HG02884 (cell line): ENCODE results near the gene CLEC4M.

Experiments used
- ATAC-seq: cut with Tn5 transposase; IDR thresholded peaks from one replicate; pipeline ENCODE4 v1.9.1; 2021; ENCODE audit warnings: mild to moderate bottlenecking, moderate library complexity; ENCODE audit not compliant: unreplicated experiment

CLEC4M gene

DNA sequence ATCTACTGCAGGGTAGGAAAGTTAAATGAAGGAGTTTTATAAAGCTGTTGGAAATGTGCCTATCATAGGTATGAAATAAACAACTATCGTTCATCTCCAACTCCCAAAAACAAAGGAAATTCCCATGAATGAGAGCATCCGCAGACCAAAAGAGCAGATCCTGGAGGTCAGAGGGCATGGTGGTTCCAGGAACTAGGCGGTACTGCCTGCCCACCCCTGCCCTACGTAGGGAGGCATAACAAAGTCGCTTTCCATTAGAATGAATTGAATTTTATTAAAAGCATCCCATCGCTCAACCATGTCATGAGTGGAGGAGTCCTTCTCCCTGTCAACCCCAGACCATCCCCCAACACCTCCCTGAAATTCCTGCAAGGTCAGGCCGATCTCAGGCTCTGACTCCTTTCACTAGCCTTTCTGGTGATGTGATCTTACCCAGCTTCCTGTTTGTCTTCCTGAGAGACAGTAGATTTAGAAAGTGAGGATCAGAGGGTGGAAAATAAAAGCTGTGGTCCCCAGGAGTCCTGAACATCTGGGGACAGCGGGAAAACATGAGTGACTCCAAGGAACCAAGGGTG is at the start of gene CLEC4M:
Gene CLEC4M, plus strand, starts transcription at position 525 of the 575 bp plus-strand sequence. Its CDS starts 24 bp downstream, at position 549.
- no peak for ATAC-seq

DNA sequence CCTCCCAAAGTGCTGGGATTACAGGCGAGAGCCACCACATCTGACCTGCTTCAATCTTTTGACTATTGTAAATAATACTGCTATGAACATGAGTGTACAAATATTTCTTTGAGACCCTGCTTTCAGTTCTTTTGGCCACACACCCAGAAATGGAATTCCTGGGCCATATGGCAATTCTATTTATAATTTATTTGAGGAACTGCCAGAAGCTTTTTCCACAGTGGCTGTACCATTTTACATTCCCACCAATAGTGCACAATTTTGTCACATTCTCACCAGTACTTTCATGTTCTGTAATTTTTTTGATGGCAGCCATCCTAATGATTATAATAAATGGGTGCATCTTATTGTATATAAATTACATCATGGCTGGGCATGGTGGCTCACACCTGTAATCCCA is 47.4 kb upstream of the CLEC4M start:
- no peak for ATAC-seq

- no peak for ATAC-seq
These were observed 46.3 kb upstream of the CLEC4M start for GRCh38 chr19:7716762-7717161.

DNA sequence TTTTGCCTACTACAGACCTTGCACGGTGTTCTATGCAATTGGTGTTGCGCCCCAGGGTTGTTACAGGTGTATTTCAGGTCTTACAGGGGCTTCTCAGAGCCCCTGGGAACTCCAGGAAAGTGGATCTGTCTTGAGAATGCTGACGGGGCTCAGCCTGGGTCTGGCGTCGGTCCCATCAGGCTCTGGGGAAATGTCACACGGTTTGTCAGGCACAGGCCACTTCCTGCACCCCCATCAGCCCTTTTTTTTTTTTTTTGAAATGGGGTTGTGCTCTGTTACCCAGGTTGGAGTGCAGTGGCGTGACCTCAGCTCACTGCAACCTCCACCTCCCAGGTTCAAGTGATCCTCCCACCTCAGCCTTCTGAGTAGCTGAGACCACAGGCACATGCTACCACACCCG is 44.4 kb upstream of the CLEC4M start:
- no peak for ATAC-seq

DNA sequence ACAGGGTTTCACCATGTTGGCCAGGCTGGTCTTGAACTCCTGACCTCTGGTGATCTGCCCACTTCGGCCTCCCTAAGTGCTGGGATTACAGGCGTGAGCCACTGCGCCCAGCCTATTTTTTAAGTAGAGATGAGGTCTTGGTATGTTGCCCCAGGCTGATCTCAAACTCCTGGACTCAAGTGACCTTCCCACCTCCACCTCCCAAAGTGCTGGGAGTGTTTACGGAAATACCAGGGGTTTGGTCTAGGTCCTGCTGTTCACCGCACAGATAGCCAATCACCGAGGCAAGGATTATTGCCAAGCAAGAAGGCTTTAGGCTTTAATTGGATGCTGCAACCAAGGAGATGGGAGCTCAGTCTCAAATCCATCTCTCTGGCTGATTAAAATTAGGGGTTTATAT is 42.7 kb upstream of the CLEC4M start:
- no peak for ATAC-seq

DNA sequence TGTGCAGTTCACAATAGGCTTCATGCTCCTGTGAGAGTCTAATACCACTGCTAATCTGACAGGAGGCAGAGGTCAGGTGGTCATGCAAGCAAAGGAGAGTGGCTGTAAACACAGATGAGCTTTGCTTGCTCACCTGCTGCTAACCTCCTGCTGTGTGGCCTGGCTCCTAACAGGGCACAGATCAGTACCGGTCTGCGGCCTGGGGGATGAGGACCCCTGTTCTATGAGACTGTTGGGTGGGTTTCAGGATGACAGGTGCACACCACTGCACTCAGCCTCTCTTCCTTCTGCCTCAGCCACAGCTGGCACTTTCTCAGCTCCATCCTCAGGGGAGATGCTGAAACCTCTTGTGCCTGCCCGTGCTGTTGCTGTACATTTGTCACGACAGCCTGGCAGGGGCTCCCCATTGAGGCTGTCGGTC is 40.8 kb upstream of the CLEC4M start:
- ATAC-seq, result no peak

- no peak for ATAC-seq
These were observed 37.3 kb upstream of the CLEC4M start for GRCh38 chr19:7725791-7726190.

DNA sequence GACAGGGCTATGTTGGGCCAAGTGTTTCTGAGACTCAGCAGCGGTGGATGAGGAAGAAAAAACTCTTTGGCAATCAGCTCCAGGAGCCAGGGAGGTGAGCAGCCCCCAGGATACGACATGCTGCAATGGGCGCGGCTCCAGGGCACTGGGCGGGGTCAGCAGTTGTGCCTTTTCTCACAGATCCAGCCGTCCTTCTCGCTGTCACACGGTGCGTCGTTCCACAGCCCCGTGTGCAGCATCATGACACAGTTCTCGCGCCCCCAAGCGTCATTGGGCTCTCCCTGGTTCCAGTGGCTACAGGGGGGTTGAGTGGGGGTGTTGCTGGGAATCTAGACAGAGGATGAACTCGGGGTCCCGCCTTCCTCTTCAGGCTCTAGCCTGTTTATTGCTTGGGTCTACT is 33.8 kb upstream of the CLEC4M start:
- ATAC-seq, result no peak

- ATAC-seq, result no peak
These were observed 33.2 kb upstream of the CLEC4M start for GRCh38 chr19:7729831-7730285.

DNA sequence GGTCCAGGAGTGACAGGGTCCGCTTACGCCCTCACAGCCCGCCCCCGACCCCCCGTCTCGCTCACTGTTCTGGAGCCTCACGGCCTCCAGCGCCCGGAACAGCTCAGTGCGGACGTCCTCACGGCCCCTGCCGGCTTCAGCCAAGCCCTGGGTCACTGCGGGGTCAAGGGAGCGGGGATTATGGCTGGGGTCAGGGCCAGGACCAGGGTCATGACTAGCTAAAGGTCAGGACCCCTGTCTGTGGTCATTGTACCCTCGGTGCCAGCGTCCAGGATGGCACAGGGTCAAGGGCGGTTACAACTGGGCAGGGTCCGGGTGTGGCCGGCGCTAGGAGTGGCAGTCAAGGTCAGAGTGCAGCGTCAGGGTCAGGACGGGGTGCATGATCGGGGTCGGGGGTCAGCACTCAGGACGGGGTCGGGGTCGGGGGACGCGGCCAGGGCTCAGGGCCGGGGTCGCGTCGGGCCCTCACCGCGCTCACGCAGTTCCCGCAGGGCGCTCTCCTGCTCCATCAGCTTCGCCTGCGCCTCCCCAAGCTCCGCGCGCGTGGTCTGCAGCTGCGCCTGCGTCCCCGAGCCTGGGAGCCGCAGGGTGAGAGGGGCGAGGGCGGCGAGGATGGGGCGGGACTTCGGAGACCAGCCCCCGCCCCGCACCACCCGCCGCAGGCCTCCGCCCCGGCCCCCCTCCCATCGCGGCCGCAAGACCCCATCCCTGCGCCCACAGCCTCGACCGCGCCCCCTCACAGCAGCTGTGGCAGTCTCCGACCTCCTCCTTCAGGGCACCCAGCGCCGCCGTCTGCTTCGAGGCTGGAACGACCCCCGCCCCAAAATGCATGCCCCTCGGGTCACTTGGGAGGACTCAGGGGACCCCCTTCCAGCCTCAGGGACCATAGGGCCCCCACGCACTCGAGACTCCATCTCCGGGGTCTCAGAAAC is 32.5 kb upstream of the CLEC4M start:
- no peak for ATAC-seq

DNA sequence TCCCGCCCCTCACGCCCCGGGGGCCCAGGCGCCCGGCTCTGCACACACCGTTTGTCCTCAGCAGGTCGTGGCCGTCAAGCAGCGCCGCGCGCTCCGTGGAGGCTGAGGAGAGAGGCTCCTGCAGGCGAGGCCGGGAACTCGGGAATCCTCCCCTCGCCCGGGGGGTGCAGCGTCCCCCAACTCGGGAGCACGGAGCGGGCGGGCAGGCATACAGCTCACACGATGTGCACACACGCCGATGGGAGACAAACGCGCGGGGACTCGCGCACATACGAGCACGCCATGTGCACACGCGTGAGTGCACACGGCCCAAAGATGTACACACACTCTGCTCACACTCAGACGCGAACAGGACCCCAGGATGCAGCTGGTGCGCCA is 31.8 kb upstream of the CLEC4M start:
- ATAC-seq, result no peak

DNA sequence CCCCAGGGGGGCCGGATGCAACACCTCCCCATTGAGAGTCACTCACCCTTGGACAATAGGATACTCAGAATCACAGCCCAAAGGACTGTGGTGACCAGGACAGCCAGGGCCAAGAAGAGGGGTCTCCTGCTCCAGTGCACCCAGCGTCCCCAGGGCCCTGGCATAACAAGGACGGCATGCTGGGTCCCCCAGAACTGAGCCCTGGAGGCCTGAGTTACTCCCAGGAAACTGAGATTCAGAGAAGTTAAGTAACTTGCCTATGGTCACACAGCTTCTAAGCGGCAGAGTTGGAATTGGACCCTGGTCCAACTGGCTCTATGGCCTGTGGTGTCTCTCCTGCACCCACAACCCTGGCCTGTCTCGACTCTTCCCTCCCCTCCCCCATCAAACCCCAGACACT is 31.4 kb upstream of the CLEC4M start:
- ATAC-seq, result no peak

DNA sequence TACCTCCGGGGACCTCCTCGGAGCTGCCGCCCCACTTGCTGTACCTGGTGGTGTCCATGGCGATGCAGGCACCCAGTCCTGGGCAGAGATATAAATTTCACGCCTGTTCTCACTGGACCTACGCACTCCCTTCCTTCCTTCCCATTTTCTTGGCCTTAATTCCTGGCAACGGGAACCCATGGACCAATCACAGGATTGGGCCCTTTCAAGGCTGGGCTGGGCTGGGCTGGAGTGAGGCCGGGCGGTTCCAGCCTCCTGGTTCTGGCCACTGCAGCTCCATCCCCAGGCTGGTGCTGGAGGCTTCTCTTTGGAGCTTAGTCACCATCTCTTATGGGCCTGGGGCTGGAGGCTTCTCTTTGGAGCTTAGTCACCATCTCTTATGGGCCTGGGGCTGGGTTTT is 31.0 kb upstream of the CLEC4M start, which contains the start of gene CLEC4G:
Gene CLEC4G, minus strand, starts transcription at position 66 of the 400 bp plus-strand sequence. Its CDS starts 8 bp downstream, at position 58.
- ATAC-seq, result no peak

GRCh38 chr19:7733376-7733775 is 29.7 kb upstream of the CLEC4M start:
- ATAC-seq, result no peak

DNA sequence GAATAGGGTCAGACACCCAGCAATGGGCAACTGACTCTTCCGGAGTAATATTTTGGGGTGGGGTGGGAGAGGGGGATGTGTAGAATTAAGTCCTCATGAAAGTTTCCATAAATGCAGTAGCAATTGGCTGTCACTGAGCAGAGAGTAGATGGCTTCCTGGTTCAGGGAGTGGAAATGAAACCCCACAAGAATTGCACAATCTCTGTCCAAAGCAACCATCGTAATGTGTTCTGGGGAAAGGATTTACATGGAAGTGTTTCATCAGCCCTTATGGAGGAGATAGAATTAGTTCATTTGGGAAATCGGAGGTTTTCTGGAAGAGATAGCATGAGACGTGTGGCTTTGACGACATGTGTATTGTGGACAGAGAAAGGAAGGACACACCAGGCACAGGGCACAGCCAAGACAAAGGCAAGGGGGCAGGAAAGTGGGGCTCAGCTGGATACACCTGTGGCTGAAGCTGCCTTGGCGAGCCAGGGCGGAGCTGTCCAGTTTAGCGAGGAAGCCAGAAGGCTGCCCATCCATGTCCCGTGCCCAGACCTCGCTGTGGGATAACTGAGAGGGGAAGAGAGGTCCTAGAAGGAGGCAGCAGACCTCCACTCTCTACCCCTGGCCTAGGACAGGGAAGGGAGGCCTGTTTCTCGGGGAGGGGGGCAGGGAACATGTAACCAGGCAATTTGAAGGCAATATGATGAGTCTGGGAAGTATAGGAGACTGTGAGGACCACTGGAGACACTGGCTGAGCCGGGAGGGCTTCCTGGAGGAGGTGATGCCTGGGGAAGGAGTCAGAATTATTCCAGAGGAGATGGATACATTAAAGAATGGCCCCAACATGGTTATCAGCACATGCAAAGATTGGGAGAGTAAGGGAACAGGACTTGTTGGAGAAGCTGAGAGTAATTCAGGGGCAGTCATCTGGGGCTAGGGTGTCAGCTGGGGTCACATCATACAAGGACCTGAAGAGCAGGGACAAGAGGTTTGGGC is 28.5 kb upstream of the CLEC4M start:
- no peak for ATAC-seq

DNA sequence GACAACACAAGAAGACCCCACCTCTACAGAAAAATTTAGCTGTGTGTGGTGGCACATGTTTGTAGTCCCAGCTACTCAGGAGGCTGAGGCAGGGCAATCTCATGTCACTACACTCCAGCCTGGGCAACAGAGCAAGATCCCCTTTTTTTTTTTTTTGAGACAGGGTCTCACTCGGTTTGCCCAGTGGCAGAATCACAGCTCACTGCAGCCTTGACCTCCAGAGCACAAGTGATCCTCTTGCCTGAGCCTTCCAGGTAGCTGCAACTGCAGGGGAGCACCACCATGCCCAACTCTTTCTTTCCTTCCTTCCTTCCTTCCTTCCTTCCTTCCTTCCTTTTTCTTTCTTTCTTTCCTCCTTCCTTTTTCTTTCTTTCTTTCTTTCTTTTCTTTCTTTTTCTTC is 26.9 kb upstream of the CLEC4M start:
- ATAC-seq, result no peak

- no peak for ATAC-seq
These were observed 25.8 kb upstream of the CLEC4M start for GRCh38 chr19:7737215-7737614.

DNA sequence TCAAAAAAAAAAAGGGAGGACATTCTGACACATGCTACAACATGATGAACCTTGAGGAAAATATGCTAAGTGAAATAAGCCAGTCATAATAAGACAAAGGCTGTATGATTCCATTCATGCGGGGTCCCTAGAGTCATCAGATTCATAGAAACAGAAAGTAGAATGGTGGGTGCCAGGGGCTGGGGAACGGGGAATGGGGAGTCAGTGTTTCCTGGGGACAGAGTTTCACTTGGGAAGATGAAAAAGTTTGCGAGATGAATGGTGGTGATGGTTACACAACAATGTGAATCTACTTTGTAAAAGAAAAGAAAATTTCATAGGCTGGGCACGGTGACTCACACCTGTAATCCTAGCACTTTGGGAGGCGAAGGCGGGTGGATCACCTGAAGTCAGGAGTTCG is 25.0 kb upstream of the CLEC4M start:
- ATAC-seq, result no peak

DNA sequence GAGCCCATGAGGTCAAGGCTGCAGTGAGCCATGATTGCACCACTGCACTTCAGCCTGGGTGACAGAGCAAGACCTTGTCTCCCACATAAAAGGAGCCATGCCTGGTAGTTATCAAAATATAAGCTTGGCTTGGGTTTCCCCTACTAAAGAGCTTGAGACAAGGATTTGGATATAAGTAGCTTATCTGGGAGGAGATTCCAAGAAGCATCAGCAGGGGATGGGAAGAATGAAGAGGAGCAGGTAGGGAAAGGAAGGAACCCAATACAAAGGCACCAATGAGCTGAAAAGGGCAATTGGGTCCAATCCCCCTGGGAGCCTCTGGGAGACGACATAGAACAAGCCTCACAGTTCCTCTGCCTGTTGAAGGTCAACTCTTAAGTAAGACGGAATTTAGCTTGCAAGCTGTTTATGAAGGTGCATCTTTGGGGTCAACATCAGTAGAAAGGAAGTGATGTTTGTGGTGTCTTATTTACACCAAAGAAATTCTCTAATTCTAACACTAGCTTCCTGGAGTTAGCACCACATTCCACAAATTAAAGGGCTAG is 23.8 kb upstream of the CLEC4M start:
- no peak for ATAC-seq

DNA sequence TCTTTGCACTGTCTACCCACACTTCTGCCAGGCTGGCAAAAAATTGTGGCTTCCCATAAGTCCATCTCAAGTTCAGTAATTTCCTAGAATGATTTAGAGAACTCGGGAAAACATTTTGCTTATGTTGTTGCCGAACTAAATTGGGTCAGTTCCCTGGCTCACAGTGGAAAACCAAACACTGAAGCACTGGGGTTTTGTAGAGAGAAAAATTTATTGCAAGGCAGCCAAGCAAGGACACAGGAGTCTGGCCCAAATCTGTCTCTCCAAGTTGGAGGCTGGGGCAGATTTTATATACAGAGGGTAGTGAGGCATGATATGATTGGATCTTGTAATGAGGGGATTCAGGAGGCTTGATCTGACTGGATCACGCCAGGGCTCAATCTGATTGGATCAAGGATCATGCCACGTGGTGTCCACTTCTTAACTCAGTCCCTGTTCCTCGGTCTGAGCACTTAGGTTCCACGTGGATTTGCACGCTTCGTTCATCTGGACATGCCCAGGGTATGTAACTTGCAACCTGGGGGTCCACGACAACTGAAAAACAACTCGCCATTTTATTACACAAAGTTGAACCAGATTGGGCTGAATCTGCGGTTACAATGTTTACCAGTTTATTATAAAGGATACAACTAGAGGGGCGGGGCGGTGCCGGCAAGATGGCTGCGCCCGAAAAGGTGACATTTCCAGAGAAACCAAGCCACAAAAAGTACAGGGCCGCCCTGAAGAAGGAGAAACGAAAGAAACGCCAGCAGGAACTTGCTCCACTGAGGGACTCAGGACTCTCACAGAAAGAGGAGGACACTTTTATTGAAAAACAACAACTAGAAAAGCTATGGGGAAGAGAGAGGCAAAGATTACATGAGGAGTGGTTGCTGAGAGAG is 23.0 kb upstream of the CLEC4M start:
- ATAC-seq, result no peak
